ENCODE results near the gene TREH. TPM values are rescaled to one million over a fixed set of nuclear protein-coding genes. Genes with fewer than 3 reads are reported as not detected.

The TREH gene
- total RNA-seq, 3 donors from 2014 or later, result not detected

- Histone ChIP-seq H3K36me3 (no peaks in the 10 kb centered on the region), H3K4me1 (no peaks in the 10 kb centered on the region), H3K27me3 (no peaks in the 10 kb centered on the region), H3K9me3 (no peaks in the 10 kb centered on the region), H3K27ac (no peak overlapping the region), H3K4me3 (no peak overlapping the region)
- TF ChIP-seq POLR2A (IDR thresholded peaks at IDR 0.05), result no peak
- TF ChIP-seq CTCF (IDR thresholded peaks at IDR 0.05), result no peak
- no peak for TF ChIP-seq POLR2AphosphoS5 (IDR thresholded peaks at IDR 0.05)
- no peak for DNase-seq (ENCODE audit: low spot score in 2 of 2)
- intact Hi-C loops (cut with DNase I; ENCODE audit: low total_unique reads), result no loop called here
Observed at GRCh38 chr11:118705791-118706545, 26.5 kb upstream of the TREH start.

GRCh38 chr11:118705111-118705741 lies 25.8 kb upstream of the TREH start:
- H3K27me3 ChIP-seq, result no peaks in the 10 kb centered on the region
- DNase-seq (ENCODE audit: low spot score in 2 of 2), result no peak
- TF ChIP-seq POLR2A (IDR thresholded peaks at IDR 0.05), result no peak
- H3K36me3 ChIP-seq, result no peaks in the 10 kb centered on the region
- intact Hi-C loops (cut with DNase I; ENCODE audit: low total_unique reads), result no loop called here
- H3K4me1 ChIP-seq, result no peaks in the 10 kb centered on the region
- peaks cover 0 to 6% of the 10 kb centered on the region in 2 donors for H3K9me3 ChIP-seq
- H3K27ac ChIP-seq, result no peak overlapping the region
- H3K4me3 ChIP-seq, result no peak overlapping the region

- no peaks in the 10 kb centered on the region for H3K27me3 ChIP-seq
- H3K9me3 ChIP-seq, result peaks cover 0 to 6% of the 10 kb centered on the region in 2 donors
- no peak overlapping the region for H3K4me3 ChIP-seq
- no peak overlapping the region for H3K27ac ChIP-seq
- no peaks in the 10 kb centered on the region for H3K4me1 ChIP-seq
- H3K36me3 ChIP-seq, result no peaks in the 10 kb centered on the region
- intact Hi-C loops (cut with DNase I; ENCODE audit: low total_unique reads), result no loop called here
- no peak for DNase-seq (ENCODE audit: low spot score in 2 of 2)
- no peak for TF ChIP-seq POLR2AphosphoS5 (IDR thresholded peaks at IDR 0.05)
- no peak for TF ChIP-seq CTCF (IDR thresholded peaks at IDR 0.05)
- TF ChIP-seq POLR2A (IDR thresholded peaks at IDR 0.05), result no peak
Observed at GRCh38 chr11:118703563-118704106, 24.2 kb upstream of the TREH start.

GRCh38 chr11:118699506-118700220 lies 20.2 kb upstream of the TREH start:
- Histone ChIP-seq H3K36me3 (no peaks in the 10 kb centered on the region), H3K27ac (no peak overlapping the region), H3K9me3 (peaks cover 0 to 6% of the 10 kb centered on the region in 2 donors), H3K4me3 (no peak overlapping the region), H3K27me3 (no peaks in the 10 kb centered on the region), H3K4me1 (no peaks in the 10 kb centered on the region)
- DNase-seq (ENCODE audit: low spot score in 2 of 2), result no peak
- TF ChIP-seq POLR2A (IDR thresholded peaks at IDR 0.05) (no peak), CTCF (IDR thresholded peaks at IDR 0.05) (no peak), POLR2AphosphoS5 (IDR thresholded peaks at IDR 0.05) (no peak)
- intact Hi-C loops (cut with DNase I; ENCODE audit: low total_unique reads), result loop anchor here (10.0 kb wide), 1 partner anchor 255 kb away; the partner anchor contains the start of gene UPK2

GRCh38 chr11:118697346-118697745 lies 17.9 kb upstream of the TREH start:
- intact Hi-C loops (cut with DNase I; ENCODE audit: low total_unique reads), result loop anchor here (10.0 kb wide), 1 partner anchor 257 kb away; the partner anchor contains the start of gene UPK2
- Histone ChIP-seq H3K9me3 (peaks cover 0 to 6% of the 10 kb centered on the region in 2 donors), H3K4me1 (no peaks in the 10 kb centered on the region), H3K27ac (no peak overlapping the region), H3K4me3 (no peak overlapping the region), H3K27me3 (no peaks in the 10 kb centered on the region), H3K36me3 (no peaks in the 10 kb centered on the region)
- no peak for DNase-seq (ENCODE audit: low spot score in 2 of 2)
- TF ChIP-seq POLR2AphosphoS5 (IDR thresholded peaks at IDR 0.05), result no peak
- TF ChIP-seq POLR2A (IDR thresholded peaks at IDR 0.05), result no peak
- no peak for TF ChIP-seq CTCF (IDR thresholded peaks at IDR 0.05)
